Mesothelial cell of epicardium (in vitro differentiated cells): ENCODE measurements around the gene DAP3. TPM values are rescaled to one million over a fixed set of nuclear protein-coding genes. Genes with fewer than 3 reads are reported as not detected.
"Not testable (repeated sequence)": the region's sequence is repeated elsewhere in the genome, so short reads cannot be mapped to it uniquely, and the experiment has no call there.

Source experiments
- DNase-seq, 2 experiments: peaks; one replicate each; pipeline ENCODE4 v3.0.0; 2021; ENCODE audit warnings: low spot score in 2 of 2; ENCODE audit not compliant: unreplicated experiment in 2 of 2
- H3K27ac Mint-ChIP-seq: 2 replicates; pipeline ENCODE4 v1.8.0; 2021; ENCODE audit warnings: mixed read lengths
- H3K27me3 Mint-ChIP-seq: 2 replicates; pipeline ENCODE4 v1.8.0; 2021; ENCODE audit warnings: low read depth, mixed read lengths
- H3K36me3 Mint-ChIP-seq: 2 replicates; pipeline ENCODE4 v1.8.0; 2021; ENCODE audit warnings: mixed read lengths
- H3K4me1 Mint-ChIP-seq: 2 replicates; pipeline ENCODE4 v1.8.0; 2021; ENCODE audit warnings: mixed read lengths
- H3K4me3 Mint-ChIP-seq: 2 replicates; pipeline ENCODE4 v1.8.0; 2021; ENCODE audit warnings: mild to moderate bottlenecking, moderate library complexity, mixed read lengths
- H3K9me3 Mint-ChIP-seq: 2 replicates; pipeline ENCODE4 v1.8.0; 2021; ENCODE audit warnings: mixed read lengths
- CTCF ChIP-seq: fragments of 200-600 bp; sonication (generic); IDR thresholded peaks from one replicate; pipeline ENCODE4 v1.5.0; 2021; ENCODE audit warnings: antibody characterized with exemption; ENCODE audit not compliant: unreplicated experiment
- total RNA-seq: library from RNA; stranded (reverse); gene quantifications from 3 replicates; pipeline ENCODE4 v1.2.1, GENCODE V29; 2021

DAP3 gene
- total RNA-seq, 1 donor from 2014 or later: 109 TPM

GRCh38 chr1:155717041-155717440 lies 28.1 kb downstream of the DAP3 start:
- Mint-ChIP-seq H3K4me3 (no peak overlapping the region), H3K27ac (no peak overlapping the region), H3K4me1 (no peaks in the 10 kb centered on the region), H3K9me3 (no peaks in the 10 kb centered on the region), H3K27me3 (no peaks in the 10 kb centered on the region), H3K36me3 (peaks cover 30% of the 10 kb centered on the region)
- no peak for DNase-seq
- no peak for TF ChIP-seq CTCF

- H3K27ac Mint-ChIP-seq, DNase-seq, H3K27me3 Mint-ChIP-seq, H3K9me3 Mint-ChIP-seq, H3K4me3 Mint-ChIP-seq, H3K4me1 Mint-ChIP-seq: not testable (repeated sequence)
- peaks cover 24% of the 10 kb centered on the region for H3K36me3 Mint-ChIP-seq
These were observed 29.7 kb downstream of the DAP3 start for GRCh38 chr1:155718524-155719115.

GRCh38 chr1:155719703-155720102 lies 30.8 kb downstream of the DAP3 start:
- DNase-seq: no peak

GRCh38 chr1:155725142-155725541 lies 36.3 kb downstream of the DAP3 start:
- Mint-ChIP-seq H3K4me3 (no peak overlapping the region), H3K9me3 (no peaks in the 10 kb centered on the region), H3K27ac (no peak overlapping the region), H3K36me3 (peaks cover 15% of the 10 kb centered on the region), H3K27me3 (no peaks in the 10 kb centered on the region), H3K4me1 (peaks cover 4% of the 10 kb centered on the region)
- DNase-seq: no peak
- no peak for TF ChIP-seq CTCF

More at GRCh38 chr1:155719703-155720102, 30.8 kb downstream of the DAP3 start:
- no peak for TF ChIP-seq CTCF
- H3K4me3 Mint-ChIP-seq: no peak overlapping the region
- no peaks in the 10 kb centered on the region for H3K27me3 Mint-ChIP-seq
- H3K36me3 Mint-ChIP-seq: peaks cover 21% of the 10 kb centered on the region
- no peaks in the 10 kb centered on the region for H3K4me1 Mint-ChIP-seq
- H3K9me3 Mint-ChIP-seq: no peaks in the 10 kb centered on the region
- H3K27ac Mint-ChIP-seq: no peak overlapping the region

GRCh38 chr1:155729031-155729898 lies 40.4 kb downstream of the DAP3 start:
- Mint-ChIP-seq H3K4me3 (no peak overlapping the region), H3K27me3 (no peaks in the 10 kb centered on the region), H3K9me3 (no peaks in the 10 kb centered on the region), H3K4me1 (peaks cover 4% of the 10 kb centered on the region), H3K27ac (peak overlapping the region; percentile 77), H3K36me3 (peaks cover 23% of the 10 kb centered on the region)
- peak; percentile 22 to 50 for DNase-seq
- peak; percentile 76 for TF ChIP-seq CTCF

- H3K9me3 Mint-ChIP-seq: no peaks in the 10 kb centered on the region
- TF ChIP-seq CTCF: no peak
- H3K4me3 Mint-ChIP-seq: no peak overlapping the region
- H3K36me3 Mint-ChIP-seq: peaks cover 4% of the 10 kb centered on the region
- no peak overlapping the region for H3K27ac Mint-ChIP-seq
- no peaks in the 10 kb centered on the region for H3K4me1 Mint-ChIP-seq
- DNase-seq: no peak
- no peaks in the 10 kb centered on the region for H3K27me3 Mint-ChIP-seq
These were observed 52.1 kb downstream of the DAP3 start for GRCh38 chr1:155740995-155741394.
